Activated B cell treated with CpG ODN at 0.5 μM for 24 hours (primary cell): ENCODE measurements around the gene DLGAP4. TPM values are rescaled to one million over a fixed set of nuclear protein-coding genes. Genes with fewer than 3 reads are reported as not detected.
A peak's percentile ranks its signal among the peaks of the same experiment; 100 is the strongest.

Experiments used
- ATAC-seq: fragments of 200-7000 bp; cut with Tn5 transposase; one replicate; pipeline ENCODE4 v1.10.0; 2021; ENCODE audit warnings: low read depth, mild to moderate bottlenecking, moderate library complexity
- CTCF ChIA-PET: fragments of 350-600 bp; sonication (Branson Sonifier 250); formaldehyde crosslinking; loops from one replicate; lab custom pipeline; 2021; ENCODE audit warnings: antibody characterized with exemption; lab: Charles Lee
- POLR2A ChIA-PET: fragments of 350-600 bp; sonication (Branson Sonifier 250); formaldehyde crosslinking; loops from one replicate; lab custom pipeline; 2021; ENCODE audit warnings: antibody characterized with exemption; lab: Charles Lee
- DNase-seq: peaks from one replicate; pipeline ENCODE4 v3.0.0; 2022
- H3K27ac Mint-ChIP-seq: one replicate; pipeline ENCODE4 v1.8.0; 2020; ENCODE audit warnings: mixed read lengths
- H3K27me3 Mint-ChIP-seq: one replicate; pipeline ENCODE4 v1.8.0; 2021; ENCODE audit warnings: mixed read lengths
- H3K36me3 Mint-ChIP-seq: one replicate; pipeline ENCODE4 v1.8.0; 2021; ENCODE audit warnings: low read depth, mixed read lengths
- H3K4me1 Mint-ChIP-seq: one replicate; pipeline ENCODE4 v1.8.0; 2021; ENCODE audit warnings: mixed read lengths
- H3K4me3 Mint-ChIP-seq: one replicate; pipeline ENCODE4 v1.8.0; 2020; ENCODE audit warnings: mild to moderate bottlenecking, mixed read lengths
- H3K9me3 Mint-ChIP-seq: one replicate; pipeline ENCODE4 v1.8.0; 2020; ENCODE audit warnings: mixed read lengths
- CTCF ChIP-seq: fragments of 200-600 bp; IDR thresholded peaks from one replicate; pipeline ENCODE4 v1.8.0; 2022; ENCODE audit warnings: antibody characterized with exemption, mild to moderate bottlenecking
- intact Hi-C: fragments of 100-400 bp; cut with micrococcal nuclease; formaldehyde crosslinking; loops from one replicate; pipeline ENCODE4 v1.15.1; 2024
- total RNA-seq: library from RNA; stranded (reverse); gene quantifications from 2 replicates; pipeline ENCODE4 v1.2.3, GENCODE V29; 2022

DLGAP4 gene
- total RNA-seq, 1 donor from 2014 or later = 38.7 TPM

GRCh38 chr20:36538026-36538722, 232.0 kb downstream of the DLGAP4 start:
- TF ChIP-seq CTCF = no peak
- Mint-ChIP-seq H3K4me3 (no peak overlapping the region), H3K9me3 (no peaks in the 10 kb centered on the region), H3K27ac (no peak overlapping the region), H3K27me3 (no peaks in the 10 kb centered on the region), H3K36me3 (no peaks in the 10 kb centered on the region), H3K4me1 (peaks cover 6% of the 10 kb centered on the region)
- POLR2A ChIA-PET = interaction anchor here (0.7 kb wide), 1 partner anchor 449 kb away, joined by 5 read pairs; no protein-coding TSS in a partner anchor
- DNase-seq (no peak), ATAC-seq (no peak)
- intact Hi-C loops = no loop called here
- CTCF ChIA-PET = interaction anchor here (0.9 kb wide), 1 partner anchor 50 kb away, joined by 3 read pairs; no protein-coding TSS in a partner anchor

- H3K9me3 Mint-ChIP-seq = no peaks in the 10 kb centered on the region
- ChIA-PET CTCF (no interaction called here), POLR2A (no interaction called here)
- intact Hi-C loops = no loop called here
- H3K27ac Mint-ChIP-seq = no peak overlapping the region
- H3K36me3 Mint-ChIP-seq = no peaks in the 10 kb centered on the region
- no peaks in the 10 kb centered on the region for H3K27me3 Mint-ChIP-seq
- no peak for TF ChIP-seq CTCF
- DNase-seq (no peak), ATAC-seq (peak; percentile 30)
- H3K4me1 Mint-ChIP-seq = peaks cover 6% of the 10 kb centered on the region
- H3K4me3 Mint-ChIP-seq = peak overlapping the region; percentile 35
These were observed 234.5 kb downstream of the DLGAP4 start for GRCh38 chr20:36540551-36541211.

GRCh38 chr20:36541227-36541767, 235.2 kb downstream of the DLGAP4 start, which contains the start of gene MYL9:
TSS of gene MYL9 (plus strand) at chr20:36541519. CDS start at chr20:36544885, 3,366 bp downstream.
- Mint-ChIP-seq H3K4me3 (peak within 1 kb of the TSS; percentile 66), H3K27ac (no peak within 1 kb of the TSS), H3K9me3 (no peaks in the 10 kb centered on the region), H3K4me1 (peaks cover 6% of the 10 kb centered on the region), H3K36me3 (no peaks in the 10 kb centered on the region), H3K27me3 (no peaks in the 10 kb centered on the region)
- peak; percentile 80 for ATAC-seq
- intact Hi-C loops = no loop called here
- ChIA-PET POLR2A (interaction anchor here (1.5 kb wide), 1 partner anchor 64 kb away, joined by 4 read pairs; the partner anchor contains the start of gene RAB5IF), CTCF (interaction anchor here (0.6 kb wide), 1 partner anchor 62 kb away, joined by 3 read pairs; no protein-coding TSS in a partner anchor)
- peak; percentile 46 for DNase-seq
- TF ChIP-seq CTCF = no peak

GRCh38 chr20:36541768-36542488, 235.8 kb downstream of the DLGAP4 start:
- ChIA-PET CTCF (interaction anchor here (0.6 kb wide), 1 partner anchor 62 kb away, joined by 3 read pairs; no protein-coding TSS in a partner anchor), POLR2A (interaction anchor here (1.5 kb wide), 1 partner anchor 63 kb away, joined by 4 read pairs; the partner anchor contains the start of gene RAB5IF)
- Mint-ChIP-seq H3K27me3 (no peaks in the 10 kb centered on the region), H3K4me1 (peaks cover 6% of the 10 kb centered on the region), H3K4me3 (peak overlapping the region; percentile 66), H3K27ac (no peak overlapping the region), H3K36me3 (no peaks in the 10 kb centered on the region), H3K9me3 (no peaks in the 10 kb centered on the region)
- TF ChIP-seq CTCF = no peak
- intact Hi-C loops = no loop called here
- DNase-seq (no peak), ATAC-seq (no peak)
